NCI-H2227 (cell line): ENCODE measurements around the gene NRXN3.

Experiments used
- DNase-seq: peaks from one replicate; lab custom pipeline; 2025; ENCODE audit not compliant: unreplicated experiment; lab: John Stamatoyannopoulos, UW

The NRXN3 gene

GRCh38 chr14:79585845-79586244 lies 1415.7 kb downstream of the NRXN3 start:
- DNase-seq = no peak

GRCh38 chr14:79586416-79586815 lies 1416.2 kb downstream of the NRXN3 start:
- DNase-seq = no peak

GRCh38 chr14:79586989-79587598 lies 1416.9 kb downstream of the NRXN3 start:
- peak; percentile 5 for DNase-seq

DNA sequence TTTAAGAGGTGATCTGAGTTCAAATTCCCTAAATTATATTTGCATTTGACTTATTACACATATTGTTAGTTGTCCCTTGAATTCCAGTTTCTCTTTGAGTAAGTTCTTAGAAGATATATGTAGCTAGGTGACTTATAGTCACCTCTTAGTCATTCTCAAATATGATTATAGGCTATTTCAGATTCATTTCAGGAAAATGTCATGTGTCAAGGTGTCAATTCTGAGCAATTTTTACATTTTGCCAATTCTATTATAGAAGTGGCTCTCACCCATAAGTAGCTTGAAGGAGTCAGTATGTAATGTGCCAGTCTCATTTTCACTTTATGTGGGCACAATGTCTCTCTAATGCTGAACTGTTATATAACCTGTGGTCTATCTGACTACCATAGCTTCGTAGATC lies 1417.7 kb downstream of the NRXN3 start:
- no peak for DNase-seq

- DNase-seq = no peak
These were observed 1418.2 kb downstream of the NRXN3 start for GRCh38 chr14:79588398-79588797.

- DNase-seq = no peak
These were observed 1426.4 kb downstream of the NRXN3 start for GRCh38 chr14:79596551-79596950.

DNA sequence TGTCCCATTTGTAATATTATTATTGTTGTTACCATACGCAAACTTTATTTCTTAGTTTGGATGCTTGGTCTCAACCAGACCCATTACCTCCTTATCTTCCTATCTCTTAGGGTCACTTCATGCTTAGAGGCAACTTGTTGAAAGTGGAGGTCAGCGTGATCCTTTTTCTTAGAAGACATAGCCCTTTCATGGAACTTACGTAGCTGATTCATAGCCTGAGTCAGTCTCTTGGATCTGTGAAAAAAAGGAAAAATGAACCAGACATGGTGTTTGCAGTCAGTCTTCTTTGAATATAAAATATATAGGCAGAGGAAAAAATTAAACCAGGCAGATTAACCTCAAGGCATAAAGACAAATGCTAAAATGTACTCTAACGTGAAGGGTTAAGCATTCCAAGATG lies 1427.4 kb downstream of the NRXN3 start:
- no peak for DNase-seq

- no peak for DNase-seq
These were observed 1428.2 kb downstream of the NRXN3 start for GRCh38 chr14:79598339-79598738.

DNA sequence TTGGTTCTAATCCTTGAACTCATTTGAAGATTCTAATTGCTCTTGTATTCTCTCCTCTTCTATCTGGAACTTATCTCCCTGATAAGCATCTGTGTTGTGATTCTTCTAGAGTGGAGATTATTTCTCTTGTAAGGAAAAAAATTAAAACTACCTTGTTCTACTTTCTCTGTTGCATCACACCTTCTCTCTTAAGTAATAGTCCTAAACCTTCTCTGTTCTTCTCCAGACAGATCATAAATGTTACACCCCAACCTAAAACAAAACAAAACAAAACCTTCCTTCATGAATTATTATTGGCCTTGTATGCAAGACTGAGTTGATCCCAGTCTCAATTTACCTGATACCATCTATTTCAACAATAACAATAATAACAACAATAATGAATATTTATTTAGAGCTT lies 1429.1 kb downstream of the NRXN3 start:
- no peak for DNase-seq

GRCh38 chr14:79600406-79600805 lies 1430.2 kb downstream of the NRXN3 start:
- DNase-seq = no peak

GRCh38 chr14:79601579-79601978 lies 1431.4 kb downstream of the NRXN3 start:
- DNase-seq = no peak

GRCh38 chr14:79602045-79602444 lies 1431.9 kb downstream of the NRXN3 start:
- DNase-seq = no peak

GRCh38 chr14:79602742-79603141 lies 1432.6 kb downstream of the NRXN3 start:
- DNase-seq = no peak

DNA sequence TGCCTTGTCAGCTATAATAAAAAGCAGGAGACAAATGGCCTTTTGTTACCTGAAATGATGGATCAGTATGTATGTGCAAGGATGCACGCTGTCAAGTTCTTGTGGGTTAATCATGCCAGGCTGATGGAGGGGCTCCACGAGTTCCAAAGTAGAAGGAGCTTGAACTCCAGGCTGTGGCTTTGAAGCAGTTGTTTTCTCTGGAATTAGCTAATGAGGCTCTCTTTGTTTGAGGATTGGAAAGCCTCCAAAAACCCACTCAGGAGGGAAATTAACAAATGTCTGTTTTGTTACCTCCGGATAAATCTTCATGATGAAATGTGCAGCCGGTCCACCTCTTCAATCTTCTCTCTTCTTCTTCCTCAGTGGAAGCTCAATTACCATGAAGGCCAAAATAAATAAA lies 1435.7 kb downstream of the NRXN3 start:
- peak; percentile 67 for DNase-seq

DNA sequence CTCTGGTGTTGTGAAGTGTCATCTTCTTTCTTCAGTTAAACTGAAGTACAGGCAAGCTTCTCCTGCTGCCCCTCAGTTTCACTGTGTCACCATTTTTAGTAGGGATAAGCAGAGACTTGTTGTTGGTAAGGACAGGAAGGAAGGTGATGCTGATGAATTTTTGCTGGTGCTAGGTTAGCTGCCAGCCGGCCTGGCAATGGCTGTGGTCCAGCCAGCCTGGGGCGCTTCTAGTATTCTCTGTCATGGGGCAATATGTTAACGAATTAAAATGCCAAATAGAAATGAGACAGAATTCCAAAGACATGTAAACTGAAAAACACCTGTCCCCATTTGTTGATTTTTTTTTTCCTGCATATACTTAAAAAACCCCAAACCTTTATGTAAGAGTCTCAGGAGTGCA lies 1438.3 kb downstream of the NRXN3 start:
- no peak for DNase-seq

GRCh38 chr14:79613625-79614024 lies 1443.5 kb downstream of the NRXN3 start:
- DNase-seq = no peak

GRCh38 chr14:79614448-79614847 lies 1444.3 kb downstream of the NRXN3 start:
- DNase-seq = no peak

DNA sequence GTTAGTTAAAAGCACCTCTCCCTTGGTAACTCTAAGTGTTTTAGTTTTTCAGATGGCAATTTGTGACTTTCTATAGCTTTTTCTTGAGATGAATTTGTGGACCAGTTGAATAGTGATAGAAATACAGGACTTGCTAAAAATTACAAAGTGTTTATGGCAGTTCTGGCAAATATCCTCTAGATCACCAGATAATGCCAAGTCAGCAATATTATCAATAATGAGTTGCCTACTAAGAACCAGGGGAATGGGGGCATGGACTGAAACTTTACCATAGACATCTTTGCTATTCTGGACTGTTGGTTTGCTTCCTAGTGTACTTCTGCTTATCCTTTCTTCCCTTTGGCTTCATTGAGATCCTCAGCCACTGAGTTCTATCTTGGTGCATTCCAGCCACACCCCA lies 1456.9 kb downstream of the NRXN3 start:
- DNase-seq = no peak

DNA sequence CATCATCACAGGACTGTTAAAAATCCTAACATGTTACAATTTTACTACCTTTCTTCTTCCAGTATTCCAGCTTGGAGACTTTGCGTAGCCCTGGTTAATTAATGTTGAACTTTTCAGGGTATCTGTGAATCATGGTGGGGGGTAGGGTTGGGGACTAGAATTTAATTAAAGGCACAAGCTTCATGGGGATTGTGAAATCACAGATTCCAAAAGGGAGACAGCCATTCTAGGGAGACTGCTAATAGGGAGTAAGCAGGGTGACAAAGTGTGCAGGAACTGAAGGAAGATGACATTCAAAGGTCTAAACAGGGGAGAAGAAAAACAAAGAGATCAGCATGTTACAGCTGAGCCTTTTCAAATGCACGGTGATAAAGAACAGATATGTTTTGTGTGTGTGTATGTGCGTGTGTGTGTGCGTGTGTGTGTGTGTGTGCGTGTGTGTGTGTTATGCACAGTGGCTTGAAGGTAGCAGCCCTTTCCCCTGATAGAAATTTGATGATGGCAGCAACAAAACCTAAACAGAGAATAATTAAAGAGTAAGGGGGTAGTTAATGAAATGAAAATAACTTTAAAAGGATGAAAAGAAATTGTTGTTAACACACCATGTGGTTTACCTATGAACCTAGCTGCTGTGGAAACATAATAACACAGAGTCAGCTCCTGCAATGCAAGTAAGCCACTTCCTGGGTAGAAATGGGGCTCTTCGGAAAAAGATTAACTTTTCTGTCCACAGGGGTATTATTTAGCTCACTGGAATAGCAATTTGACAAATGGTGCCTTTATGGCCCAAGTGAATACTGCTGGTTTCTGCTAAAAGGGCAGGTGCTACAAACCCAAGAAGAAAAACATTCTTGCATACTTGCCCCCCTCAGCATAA lies 1459.5 kb downstream of the NRXN3 start:
- peak; percentile 40 for DNase-seq

DNA sequence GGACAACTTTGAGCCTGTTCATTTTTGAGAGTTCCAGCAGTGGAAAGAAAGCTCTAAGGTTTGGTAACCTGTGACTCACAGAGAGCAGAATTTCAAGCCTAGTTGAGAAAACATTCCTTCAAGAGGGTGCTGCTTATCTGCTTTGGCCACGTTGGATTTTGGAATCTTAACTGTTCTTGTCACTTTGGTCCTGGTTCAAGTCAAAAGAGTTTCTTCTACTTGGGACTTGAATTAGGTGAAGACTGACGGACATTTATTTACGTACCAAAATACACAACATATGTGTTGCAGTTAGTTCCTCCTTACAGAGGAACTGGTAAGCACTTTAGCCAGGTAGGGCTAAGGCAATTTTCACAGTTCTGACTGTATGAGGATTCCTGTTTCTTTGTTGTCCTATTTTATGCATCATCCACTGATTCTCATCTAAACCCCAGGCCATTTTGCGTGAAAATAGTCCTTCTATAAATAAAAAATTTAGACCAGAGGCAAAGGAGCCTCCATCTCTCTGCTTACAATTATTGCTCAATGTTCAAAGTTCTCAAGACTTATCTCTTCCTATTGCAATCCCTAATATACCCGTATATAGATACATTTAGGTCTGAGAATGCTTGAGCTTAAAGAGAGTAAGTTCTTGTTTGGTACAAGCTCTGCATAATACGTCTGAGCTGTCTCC lies 1460.3 kb downstream of the NRXN3 start:
- DNase-seq = no peak

GRCh38 chr14:79631276-79631675 lies 1461.1 kb downstream of the NRXN3 start:
- no peak for DNase-seq

- no peak for DNase-seq
These were observed 1468.6 kb downstream of the NRXN3 start for GRCh38 chr14:79638672-79639266.
